T-helper 17 cell (primary cell): ENCODE measurements around the gene FGF12. TPM values are rescaled to one million over a fixed set of nuclear protein-coding genes. Genes with fewer than 3 reads are reported as not detected.

ENCODE experiments used
- ATAC-seq: fragments of 150-1000 bp; cut with Tn5 transposase; 2 replicates; pipeline ENCODE4 v1.10.0; 2021; ENCODE audit warnings: mild to moderate bottlenecking, moderate library complexity
- DNase-seq, 3 donors: peaks; one replicate each; pipeline versions ENCODE4 v3.0.0 to v3.0.0-alpha.2; 2020 to 2021
- H3K9me3 ChIP-seq: one replicate; pipeline ENCODE4 v1.7.0; 2013; ENCODE audit warnings: low read length, mild to moderate bottlenecking; ENCODE audit not compliant: control insufficient read depth, poor library complexity, severe bottlenecking
- H3K27ac Mint-ChIP-seq: one replicate; pipeline ENCODE4 v1.8.0; 2022; ENCODE audit warnings: mild to moderate bottlenecking, moderate library complexity, mixed read lengths
- H3K27me3 Mint-ChIP-seq: one replicate; pipeline ENCODE4 v1.8.0; 2022; ENCODE audit warnings: mixed read lengths
- H3K36me3 Mint-ChIP-seq: one replicate; pipeline ENCODE4 v1.8.0; 2022; ENCODE audit warnings: low read depth, mixed read lengths
- H3K4me1 Mint-ChIP-seq: one replicate; pipeline ENCODE4 v1.8.0; 2022; ENCODE audit warnings: mild to moderate bottlenecking, mixed read lengths
- H3K4me3 Mint-ChIP-seq: one replicate; pipeline ENCODE4 v1.8.0; 2022; ENCODE audit warnings: mild to moderate bottlenecking, moderate library complexity, mixed read lengths
- total RNA-seq, 4 donors: library from RNA in 2 of 4; stranded (reverse) in 2 of 4; gene quantifications; one replicate each; pipeline ENCODE4 v1.2.3 and lab custom pipeline; 2022 to 2026

The FGF12 gene
- total RNA-seq, 2 donors from 2014 or later: 0.35 TPM; not detected in 1

DNA sequence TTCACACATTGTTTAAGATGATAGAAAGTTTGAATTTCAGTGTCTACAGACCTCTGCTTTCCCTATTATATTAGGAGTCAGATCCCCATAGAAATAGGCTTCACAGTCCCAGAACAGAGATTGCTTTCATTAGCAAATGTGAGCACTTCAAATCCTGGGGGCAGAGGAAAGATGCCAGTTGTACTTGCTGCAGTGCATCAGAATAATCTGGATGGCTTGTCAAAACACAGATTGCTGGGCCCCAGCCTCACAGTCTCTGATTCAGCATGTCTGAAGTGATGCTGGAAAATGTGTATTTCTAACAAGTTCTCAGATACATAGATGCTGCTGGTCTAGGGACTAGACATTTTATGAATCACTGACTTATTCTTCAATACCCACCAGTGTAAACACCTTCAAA lies 375.2 kb downstream of the FGF12 start:
- H3K4me1 Mint-ChIP-seq: no peaks in the 10 kb centered on the region
- no peaks in the 10 kb centered on the region for H3K27me3 Mint-ChIP-seq
- ATAC-seq: no peak
- DNase-seq: no peak
- H3K27ac Mint-ChIP-seq: no peak overlapping the region
- H3K36me3 Mint-ChIP-seq: no peaks in the 10 kb centered on the region
- no peaks in the 10 kb centered on the region for H3K9me3 ChIP-seq
- H3K4me3 Mint-ChIP-seq: no peak overlapping the region

DNA sequence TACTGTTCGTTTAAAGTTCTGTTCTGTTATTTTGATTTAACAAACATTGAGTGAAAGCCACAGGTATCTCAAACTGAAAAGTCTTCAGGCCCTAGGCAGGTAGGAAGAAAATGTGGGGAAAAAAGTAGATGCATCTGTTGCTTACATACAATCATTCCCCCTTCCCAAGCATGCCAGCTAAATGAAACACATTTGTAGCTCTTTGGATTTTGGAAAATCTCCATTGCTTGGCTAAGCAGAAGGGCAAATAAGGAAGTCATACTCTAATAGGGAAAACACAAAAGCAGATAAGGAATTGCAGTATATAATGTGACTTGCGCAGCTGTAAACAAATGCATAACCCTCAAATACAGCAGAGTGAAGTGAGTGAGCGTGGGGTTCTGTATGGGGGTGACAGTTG lies 375.9 kb downstream of the FGF12 start:
- DNase-seq: no peak
- no peak for ATAC-seq
- Mint-ChIP-seq H3K36me3 (no peaks in the 10 kb centered on the region), H3K4me1 (no peaks in the 10 kb centered on the region), H3K4me3 (no peak overlapping the region), H3K27me3 (no peaks in the 10 kb centered on the region), H3K27ac (no peak overlapping the region)
- H3K9me3 ChIP-seq: no peaks in the 10 kb centered on the region

DNA sequence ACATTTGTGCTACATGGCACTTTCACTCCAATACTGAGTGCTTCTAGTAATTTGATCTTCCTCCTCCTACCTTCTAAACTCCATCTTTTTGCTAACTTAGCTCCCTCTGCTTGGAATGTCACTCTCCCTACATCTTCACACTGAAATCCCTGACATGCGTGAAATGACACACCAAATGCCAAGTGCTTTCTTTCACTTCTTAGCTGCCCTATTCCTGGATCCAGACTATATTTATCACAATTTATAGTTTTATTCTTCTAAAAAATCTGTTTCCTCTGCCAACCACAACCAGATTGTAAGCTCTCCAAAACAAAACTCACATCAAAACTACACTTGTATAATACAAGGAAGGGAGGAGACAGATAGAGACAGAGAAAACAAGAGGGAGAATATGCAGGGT lies 387.3 kb downstream of the FGF12 start:
- H3K27ac Mint-ChIP-seq: no peak overlapping the region
- ATAC-seq (no peak), DNase-seq (no peak)
- no peaks in the 10 kb centered on the region for H3K36me3 Mint-ChIP-seq
- no peak overlapping the region for H3K4me3 Mint-ChIP-seq
- H3K4me1 Mint-ChIP-seq: no peaks in the 10 kb centered on the region
- H3K9me3 ChIP-seq: no peaks in the 10 kb centered on the region
- H3K27me3 Mint-ChIP-seq: no peaks in the 10 kb centered on the region

- DNase-seq (no peak), ATAC-seq (no peak)
- Mint-ChIP-seq H3K27me3 (no peaks in the 10 kb centered on the region), H3K36me3 (no peaks in the 10 kb centered on the region), H3K27ac (no peak overlapping the region), H3K4me3 (no peak overlapping the region), H3K4me1 (no peaks in the 10 kb centered on the region)
- H3K9me3 ChIP-seq: no peaks in the 10 kb centered on the region
Measured at GRCh38 chr3:192339214-192339613, 388.1 kb downstream of the FGF12 start.

DNA sequence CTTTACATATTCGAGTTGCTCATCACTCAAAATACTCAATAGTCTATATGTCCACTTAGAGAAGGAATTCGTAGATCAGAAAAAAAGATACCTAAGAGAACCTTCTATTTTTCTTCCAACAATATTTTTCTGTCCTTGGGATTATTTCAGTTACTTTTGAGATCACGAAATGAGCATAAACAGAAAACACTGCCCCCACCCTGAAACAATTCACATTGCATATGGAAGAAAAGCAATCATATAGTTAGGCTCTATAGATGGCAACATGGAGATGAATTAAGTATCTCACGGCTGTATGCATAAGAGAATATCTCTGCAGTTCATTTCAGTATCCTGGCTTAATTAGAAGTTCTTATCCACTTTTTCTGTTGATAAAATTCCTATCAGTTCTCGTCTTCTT lies 391.1 kb downstream of the FGF12 start:
- DNase-seq: no peak
- Mint-ChIP-seq H3K4me3 (no peak overlapping the region), H3K27ac (no peak overlapping the region), H3K36me3 (no peaks in the 10 kb centered on the region), H3K4me1 (peaks cover 6% of the 10 kb centered on the region), H3K27me3 (no peaks in the 10 kb centered on the region)
- H3K9me3 ChIP-seq: no peaks in the 10 kb centered on the region
- no peak for ATAC-seq

DNA sequence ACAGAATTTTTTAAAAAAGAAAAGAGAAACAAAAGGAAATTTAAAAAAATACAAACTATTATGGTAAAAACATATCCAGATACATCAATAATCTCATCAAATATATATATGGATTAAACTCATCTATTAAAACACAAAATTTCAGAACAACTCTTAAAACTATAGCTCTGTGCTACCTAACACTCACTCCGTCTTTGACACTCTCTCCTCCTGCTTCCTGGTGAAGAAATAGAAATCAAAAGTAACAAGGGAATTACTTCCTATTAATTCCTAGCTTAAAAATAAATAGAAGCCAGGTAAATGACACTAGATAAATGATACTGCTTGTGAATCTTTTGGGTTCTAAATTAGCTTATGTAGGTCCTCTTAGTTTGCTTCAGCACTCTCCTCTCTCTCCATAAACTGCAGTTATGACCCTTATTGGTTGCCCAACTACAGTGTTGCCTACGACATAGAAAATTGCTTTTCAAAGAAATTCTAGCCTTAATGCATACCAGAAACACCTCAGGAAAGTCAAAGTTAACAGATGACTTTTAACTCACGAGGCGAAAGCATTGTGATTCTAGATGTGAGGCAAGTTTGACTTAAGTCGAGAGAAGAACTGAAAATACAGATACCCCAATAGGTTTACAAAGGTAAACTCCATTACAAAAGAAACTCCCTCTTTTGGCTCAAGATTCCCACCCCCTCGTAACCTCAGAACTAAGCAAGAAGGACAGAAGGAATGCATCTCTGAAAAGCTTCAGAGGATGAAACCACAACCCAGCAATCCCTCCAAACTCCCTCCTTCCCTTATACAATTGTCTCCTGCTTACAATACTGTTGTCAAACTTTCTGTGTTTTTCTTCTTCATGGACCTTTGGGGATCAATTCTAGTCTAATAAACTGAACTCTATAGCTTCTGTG lies 394.7 kb downstream of the FGF12 start:
- ATAC-seq (no peak), DNase-seq (no peak)
- no peaks in the 10 kb centered on the region for H3K9me3 ChIP-seq
- Mint-ChIP-seq H3K27me3 (no peaks in the 10 kb centered on the region), H3K27ac (no peak overlapping the region), H3K4me1 (peaks cover 8% of the 10 kb centered on the region), H3K36me3 (no peaks in the 10 kb centered on the region), H3K4me3 (no peak overlapping the region)

DNA sequence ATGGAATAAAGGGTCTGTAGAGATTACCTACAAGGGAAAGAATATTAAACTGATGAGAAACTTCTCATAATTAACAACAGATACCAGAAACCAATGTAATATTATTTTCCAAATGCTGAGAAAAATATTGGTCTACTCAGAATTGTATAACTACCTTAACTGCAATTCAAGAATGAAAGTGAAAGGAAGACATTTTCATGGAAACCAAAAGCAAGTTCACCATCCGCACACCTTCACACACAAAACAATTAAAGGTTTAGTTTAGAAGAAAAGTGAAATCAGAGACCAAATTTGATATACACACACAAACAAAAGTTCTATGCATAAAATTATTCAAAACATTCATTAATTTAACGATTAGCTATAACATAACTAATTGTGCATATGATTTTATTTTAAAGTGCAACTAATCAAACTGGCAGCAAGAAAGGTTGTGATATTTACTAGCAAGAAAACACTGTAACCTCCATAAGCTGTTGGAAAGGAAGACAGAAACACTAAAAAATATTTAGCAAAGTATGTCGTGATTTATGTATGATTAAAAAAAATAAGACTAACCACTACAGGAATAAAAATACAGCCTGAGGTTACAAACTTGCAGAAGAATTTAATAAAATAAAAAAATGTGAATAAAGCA lies 395.5 kb downstream of the FGF12 start:
- Mint-ChIP-seq H3K27me3 (no peaks in the 10 kb centered on the region), H3K4me1 (peaks cover 8% of the 10 kb centered on the region), H3K36me3 (no peaks in the 10 kb centered on the region), H3K27ac (no peak overlapping the region), H3K4me3 (peak overlapping the region; percentile 19)
- ATAC-seq (no peak), DNase-seq (no peak)
- H3K9me3 ChIP-seq: no peaks in the 10 kb centered on the region

- DNase-seq (no peak), ATAC-seq (no peak)
- no peaks in the 10 kb centered on the region for H3K9me3 ChIP-seq
- Mint-ChIP-seq H3K27ac (no peak overlapping the region), H3K4me3 (no peak overlapping the region), H3K4me1 (peaks cover 2% of the 10 kb centered on the region), H3K36me3 (no peaks in the 10 kb centered on the region), H3K27me3 (no peaks in the 10 kb centered on the region)
Measured at GRCh38 chr3:192326656-192327055, 400.7 kb downstream of the FGF12 start.

DNA sequence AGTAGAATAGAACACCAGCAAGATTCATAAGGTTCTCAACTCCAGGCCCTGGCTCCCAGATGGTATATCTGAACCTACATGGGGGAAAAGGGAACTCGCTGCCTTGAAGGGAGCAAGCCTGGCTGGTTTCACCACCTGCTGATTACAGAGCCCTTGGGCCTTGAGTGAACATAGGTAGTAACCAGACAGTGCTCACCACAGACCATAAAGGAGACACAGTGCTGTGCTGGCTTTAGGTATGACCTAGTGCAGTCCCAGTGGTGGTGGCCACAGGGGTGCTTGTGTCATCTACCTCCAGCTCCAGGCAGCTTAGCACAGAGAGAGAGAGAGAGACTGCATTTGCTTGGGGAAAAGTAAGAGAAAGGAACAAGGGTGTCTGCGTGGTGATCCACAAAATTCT lies 409.8 kb downstream of the FGF12 start:
- no peaks in the 10 kb centered on the region for H3K4me1 Mint-ChIP-seq
- DNase-seq: no peak
- ATAC-seq: no peak
- H3K36me3 Mint-ChIP-seq: no peaks in the 10 kb centered on the region
- no peaks in the 10 kb centered on the region for H3K9me3 ChIP-seq
- H3K27ac Mint-ChIP-seq: no peak overlapping the region
- peaks cover 6% of the 10 kb centered on the region for H3K27me3 Mint-ChIP-seq
- H3K4me3 Mint-ChIP-seq: no peak overlapping the region

GRCh38 chr3:192313605-192314004 lies 413.7 kb downstream of the FGF12 start:
- H3K36me3 Mint-ChIP-seq: no peaks in the 10 kb centered on the region
- ATAC-seq (no peak), DNase-seq (no peak)
- no peak overlapping the region for H3K4me3 Mint-ChIP-seq
- H3K27ac Mint-ChIP-seq: no peak overlapping the region
- no peaks in the 10 kb centered on the region for H3K9me3 ChIP-seq
- H3K4me1 Mint-ChIP-seq: no peaks in the 10 kb centered on the region
- peaks cover 6% of the 10 kb centered on the region for H3K27me3 Mint-ChIP-seq

DNA sequence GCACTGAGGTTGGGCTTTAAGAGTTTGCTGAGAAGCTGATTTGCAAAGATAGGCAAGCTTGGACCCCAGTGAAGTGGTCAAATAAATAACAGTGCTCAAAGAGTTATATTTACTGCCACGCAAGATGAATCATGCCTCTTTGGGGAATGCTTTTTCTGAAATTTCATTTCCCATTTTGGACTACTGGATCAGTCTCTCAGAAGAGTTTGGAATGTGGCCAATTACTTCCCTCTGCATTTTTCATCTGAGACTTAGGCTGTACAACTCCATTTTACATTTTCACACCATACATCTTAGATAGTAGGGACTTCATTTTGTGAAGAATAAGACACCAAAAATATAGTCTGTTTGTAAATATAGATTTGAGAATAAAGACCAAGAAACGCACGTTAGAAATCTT lies 419.7 kb downstream of the FGF12 start:
- H3K9me3 ChIP-seq: no peaks in the 10 kb centered on the region
- Mint-ChIP-seq H3K36me3 (no peaks in the 10 kb centered on the region), H3K27ac (no peak overlapping the region), H3K4me1 (no peaks in the 10 kb centered on the region), H3K4me3 (no peak overlapping the region), H3K27me3 (no peaks in the 10 kb centered on the region)
- no peak for DNase-seq
- no peak for ATAC-seq

DNA sequence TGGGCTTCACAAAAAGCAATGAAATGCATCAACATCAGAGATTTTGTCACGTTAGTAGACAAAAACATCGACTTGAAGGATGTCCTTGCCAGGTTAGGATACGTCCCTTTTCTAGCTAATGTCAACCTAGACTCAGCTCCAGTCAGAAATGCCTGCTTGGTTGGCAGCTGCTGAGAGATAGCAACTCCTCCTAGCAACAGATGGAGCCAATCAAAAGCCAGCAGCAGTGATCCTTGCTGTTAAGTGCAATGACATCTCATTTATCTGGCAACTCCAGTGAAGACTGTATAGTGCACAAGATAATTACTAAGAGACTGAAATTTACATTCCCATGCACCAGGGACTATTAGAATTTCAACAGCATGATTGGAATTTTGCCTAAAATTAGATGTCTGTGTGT lies 424.1 kb downstream of the FGF12 start:
- Mint-ChIP-seq H3K4me1 (no peaks in the 10 kb centered on the region), H3K36me3 (no peaks in the 10 kb centered on the region), H3K27ac (no peak overlapping the region), H3K27me3 (no peaks in the 10 kb centered on the region), H3K4me3 (no peak overlapping the region)
- DNase-seq: no peak
- no peak for ATAC-seq
- no peaks in the 10 kb centered on the region for H3K9me3 ChIP-seq

DNA sequence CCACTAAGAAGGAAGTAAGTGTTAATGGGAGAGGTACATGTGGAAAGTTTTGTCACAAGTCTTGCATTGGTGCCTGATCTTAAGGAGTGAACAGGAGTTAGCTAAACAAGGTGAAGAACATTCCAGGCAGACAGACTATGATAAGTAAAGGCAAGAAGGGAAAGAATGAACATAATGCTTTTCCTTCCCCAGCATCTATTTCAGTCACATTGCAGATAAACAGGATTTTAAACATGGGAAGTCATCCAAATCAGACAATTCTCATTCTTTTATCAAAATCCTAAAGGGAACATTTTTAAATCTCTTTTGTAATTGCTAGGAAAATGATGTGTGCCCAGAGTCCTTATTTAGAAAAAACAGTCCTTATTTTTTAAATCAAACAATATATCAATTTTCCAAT lies 424.6 kb downstream of the FGF12 start:
- DNase-seq (no peak), ATAC-seq (no peak)
- Mint-ChIP-seq H3K4me1 (no peaks in the 10 kb centered on the region), H3K4me3 (no peak overlapping the region), H3K36me3 (no peaks in the 10 kb centered on the region), H3K27ac (no peak overlapping the region), H3K27me3 (no peaks in the 10 kb centered on the region)
- H3K9me3 ChIP-seq: no peaks in the 10 kb centered on the region

- no peak for ATAC-seq
- H3K4me1 Mint-ChIP-seq: no peaks in the 10 kb centered on the region
- no peaks in the 10 kb centered on the region for H3K9me3 ChIP-seq
- H3K27me3 Mint-ChIP-seq: no peaks in the 10 kb centered on the region
- no peak overlapping the region for H3K27ac Mint-ChIP-seq
- no peaks in the 10 kb centered on the region for H3K36me3 Mint-ChIP-seq
- no peak for DNase-seq
- no peak overlapping the region for H3K4me3 Mint-ChIP-seq
Measured at GRCh38 chr3:192299921-192300320, 427.4 kb downstream of the FGF12 start.
